Lower lobe of right lung (tissue), 2 donors: ENCODE measurements around the gene TMPRSS13. TPM values are rescaled to one million over a fixed set of nuclear protein-coding genes. Genes with fewer than 3 reads are reported as not detected.
A peak's percentile ranks its signal among the peaks of the same experiment; 100 is the strongest.

ENCODE experiments used
- ATAC-seq, 2 donors: fragments of 200-7000 bp; cut with Tn5 transposase; one replicate each; pipeline ENCODE4 v1.9.1; 2020 to 2022; ENCODE audit warnings: mild to moderate bottlenecking in 2 of 2, moderate library complexity in 2 of 2
- DNase-seq: peaks from one replicate; pipeline ENCODE4 v3.0.0-alpha.2; 2020
- H3K27ac ChIP-seq: fragments of 200-600 bp; one replicate; pipeline ENCODE4 v1.8.0; 2022
- H3K27me3 ChIP-seq: fragments of 200-600 bp; one replicate; pipeline ENCODE4 v1.8.0; 2022; ENCODE audit warnings: low read depth
- H3K36me3 ChIP-seq: fragments of 200-600 bp; one replicate; pipeline ENCODE4 v1.8.0; 2022; ENCODE audit warnings: mild to moderate bottlenecking
- H3K4me1 ChIP-seq: fragments of 200-600 bp; one replicate; pipeline ENCODE4 v1.8.0; 2022
- H3K4me3 ChIP-seq: fragments of 200-600 bp; one replicate; pipeline ENCODE4 v1.8.0; 2022; ENCODE audit warnings: mild to moderate bottlenecking
- H3K9me3 ChIP-seq: fragments of 200-600 bp; one replicate; pipeline ENCODE4 v1.8.0; 2022
- CTCF ChIP-seq: fragments of 200-600 bp; IDR thresholded peaks from one replicate; pipeline ENCODE4 v1.8.0; 2022; ENCODE audit warnings: antibody characterized with exemption, mild to moderate bottlenecking
- intact Hi-C: fragments of 100-400 bp; cut with DNase I; formaldehyde crosslinking; loops from one replicate; pipeline ENCODE4 v1.11.0; 2022
- total RNA-seq: library from RNA; stranded (reverse); fragmentation: NEBNext Ultra II Directional; extraction: Animal tissue kit (Norgen Biotek cat#: 25700); gene quantifications from one replicate; pipeline ENCODE4 v1.2.1, GENCODE V29; 2021
- donor health status: DM: no; HTN: yes; CAD: no; lungs with severe emphysema.

TMPRSS13 gene
- total RNA-seq, 1 donor from 2014 or later = 7.0 TPM

DNA sequence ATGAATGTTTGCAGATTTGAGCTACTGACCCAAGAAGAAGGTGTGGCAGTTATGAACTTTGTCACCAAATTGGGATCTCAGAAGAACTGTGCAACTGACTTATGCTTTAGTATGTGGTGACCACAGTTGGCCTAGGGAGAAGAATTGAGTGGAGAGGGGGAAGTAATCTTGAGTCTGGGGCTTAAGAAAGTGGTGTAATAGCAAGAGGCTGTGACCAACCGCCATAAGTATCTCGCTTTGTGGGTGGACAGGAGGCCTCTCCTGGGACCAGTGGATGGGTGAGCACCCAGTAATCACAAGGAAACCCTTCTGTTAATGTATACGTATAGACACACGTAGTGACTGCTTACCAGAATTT, 44.3 kb upstream of the TMPRSS13 start:
- peak; percentile 6 to 29 for ATAC-seq
- Histone ChIP-seq H3K27me3 (no peaks in the 10 kb centered on the region), H3K4me3 (no peak overlapping the region), H3K9me3 (no peaks in the 10 kb centered on the region), H3K27ac (no peak overlapping the region), H3K4me1 (peaks cover 49% of the 10 kb centered on the region), H3K36me3 (no peaks in the 10 kb centered on the region)
- TF ChIP-seq CTCF = no peak
- intact Hi-C loops = no loop called here
- no peak for DNase-seq

DNA sequence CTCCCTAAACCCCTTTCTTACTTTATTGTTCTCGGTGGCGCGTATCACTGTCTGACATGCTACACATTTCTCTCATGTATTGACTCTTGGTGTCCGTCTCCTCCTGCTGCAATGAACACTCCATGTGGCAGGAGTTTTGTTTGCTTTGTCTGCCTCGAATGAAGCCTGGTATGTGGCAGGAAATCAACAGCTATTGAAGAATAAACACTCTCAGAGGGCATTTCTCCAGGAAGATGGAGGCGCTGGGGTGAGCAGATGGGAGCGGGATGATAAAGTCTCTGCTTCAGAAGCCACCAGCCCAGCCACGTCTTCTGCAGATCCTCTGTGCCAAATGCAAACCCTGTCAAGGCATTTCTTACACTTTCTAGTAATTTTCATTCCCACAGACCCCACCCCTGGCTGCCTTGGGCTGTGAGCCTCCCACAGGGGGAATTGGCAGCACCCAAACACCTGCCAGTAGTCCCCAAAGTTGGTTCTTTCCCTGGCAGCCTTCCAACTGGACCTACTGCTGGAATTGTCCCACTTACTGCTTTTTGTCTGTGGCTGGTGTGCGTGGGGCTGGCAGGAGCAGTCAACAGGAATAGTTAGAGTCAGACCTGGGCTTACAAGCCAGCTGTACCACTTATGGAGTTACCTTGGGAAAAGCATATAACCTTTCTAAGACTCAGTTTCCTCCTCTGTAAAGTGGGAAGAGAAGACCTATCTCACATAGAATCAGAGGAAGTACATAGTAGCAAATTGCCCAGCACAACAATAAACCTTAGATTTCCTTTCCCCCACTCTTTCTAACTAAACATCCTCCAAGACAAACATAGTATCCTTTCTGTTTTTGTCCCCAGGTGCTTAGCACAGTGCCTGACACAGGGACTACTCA, 43.7 kb upstream of the TMPRSS13 start:
- DNase-seq (no peak), ATAC-seq (peak in 1 of 2 donors; percentile 62)
- intact Hi-C loops = no loop called here
- H3K36me3 ChIP-seq = no peaks in the 10 kb centered on the region
- no peak for TF ChIP-seq CTCF
- no peaks in the 10 kb centered on the region for H3K9me3 ChIP-seq
- no peaks in the 10 kb centered on the region for H3K27me3 ChIP-seq
- no peak overlapping the region for H3K4me3 ChIP-seq
- H3K27ac ChIP-seq = no peak overlapping the region
- H3K4me1 ChIP-seq = peaks cover 49% of the 10 kb centered on the region

DNA sequence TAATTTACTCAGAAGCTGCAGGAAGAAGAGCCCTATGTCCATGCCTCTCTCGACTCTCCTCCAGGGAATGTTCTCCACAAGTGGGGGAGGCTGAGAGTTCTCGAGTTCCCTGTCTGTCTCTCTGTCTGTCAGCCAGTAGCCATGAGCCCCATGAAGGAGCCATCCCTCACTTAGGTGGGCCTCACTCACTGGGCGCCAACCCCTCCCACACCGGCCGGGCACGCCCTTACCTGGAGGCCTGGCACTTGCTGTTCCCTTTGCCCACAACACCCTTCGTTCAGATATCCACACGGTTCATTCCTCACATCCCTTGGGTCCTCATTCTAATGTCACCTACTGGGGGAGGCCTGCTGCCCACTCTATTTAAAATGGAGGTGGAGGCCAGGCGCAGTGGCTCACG, 42.8 kb upstream of the TMPRSS13 start:
- intact Hi-C loops = no loop called here
- no peak overlapping the region for H3K4me3 ChIP-seq
- H3K27me3 ChIP-seq = no peaks in the 10 kb centered on the region
- H3K4me1 ChIP-seq = peaks cover 49% of the 10 kb centered on the region
- ATAC-seq (no peak), DNase-seq (no peak)
- H3K9me3 ChIP-seq = no peaks in the 10 kb centered on the region
- H3K27ac ChIP-seq = no peak overlapping the region
- H3K36me3 ChIP-seq = no peaks in the 10 kb centered on the region
- TF ChIP-seq CTCF = no peak

GRCh38 chr11:117970400-117971024, 41.3 kb upstream of the TMPRSS13 start:
- peak; percentile 73 to 84 for ATAC-seq
- H3K36me3 ChIP-seq = no peaks in the 10 kb centered on the region
- no peak for TF ChIP-seq CTCF
- intact Hi-C loops = no loop called here
- no peaks in the 10 kb centered on the region for H3K9me3 ChIP-seq
- H3K27ac ChIP-seq = peak overlapping the region; percentile 41
- no peak overlapping the region for H3K4me3 ChIP-seq
- DNase-seq = no peak
- H3K27me3 ChIP-seq = no peaks in the 10 kb centered on the region
- peaks cover 42% of the 10 kb centered on the region for H3K4me1 ChIP-seq

DNA sequence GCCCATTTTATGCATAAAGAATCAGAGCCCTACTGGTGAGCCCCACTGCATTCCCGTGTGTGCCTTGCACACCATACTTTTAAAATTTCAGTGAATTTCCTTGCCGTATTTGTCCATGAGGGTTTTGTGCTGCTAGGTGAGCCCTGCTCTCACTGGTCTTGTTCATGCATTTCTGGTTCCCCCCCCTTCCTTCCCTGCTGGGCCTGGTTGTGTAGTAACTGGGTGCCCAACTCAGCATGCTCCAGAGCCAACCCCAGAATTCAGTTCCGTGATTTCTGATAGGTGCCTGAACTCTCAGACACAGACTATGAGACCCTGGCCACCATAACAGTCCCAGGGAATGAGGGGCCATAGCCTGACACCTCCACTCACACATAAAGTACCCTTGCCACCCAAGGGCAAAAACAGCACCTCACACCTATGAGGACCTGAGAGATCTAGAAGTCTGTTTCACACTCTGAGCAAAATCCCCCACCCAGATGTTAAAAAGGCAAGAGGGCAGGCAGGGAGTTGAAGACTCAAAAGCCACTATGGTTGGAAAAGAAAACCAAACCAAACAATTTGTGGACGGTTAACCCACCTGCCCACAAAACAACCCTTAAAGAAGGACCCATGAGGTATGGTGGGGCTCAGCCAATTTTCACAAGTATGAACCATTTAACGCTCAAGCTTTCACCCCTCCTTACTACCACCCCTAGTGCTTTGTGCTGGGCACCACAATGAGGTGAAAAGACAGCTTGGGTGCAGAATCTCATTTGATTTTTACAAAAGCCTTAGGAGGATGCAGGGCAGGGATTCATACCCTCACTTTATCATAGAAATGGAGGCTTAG, 40.2 kb upstream of the TMPRSS13 start:
- DNase-seq (no peak), ATAC-seq (no peak)
- Histone ChIP-seq H3K4me3 (no peak overlapping the region), H3K36me3 (no peaks in the 10 kb centered on the region), H3K4me1 (peaks cover 40% of the 10 kb centered on the region), H3K9me3 (no peaks in the 10 kb centered on the region), H3K27me3 (no peaks in the 10 kb centered on the region), H3K27ac (no peak overlapping the region)
- no peak for TF ChIP-seq CTCF
- intact Hi-C loops = no loop called here
